ENCODE data around the gene PAPPA2. TPM values are rescaled to one million over a fixed set of nuclear protein-coding genes. Genes with fewer than 3 reads are reported as not detected.

Gene PAPPA2
- total and polyA plus RNA-seq, 12 donors, result 0.06 to 1.3 (median 0.29) TPM

DNA sequence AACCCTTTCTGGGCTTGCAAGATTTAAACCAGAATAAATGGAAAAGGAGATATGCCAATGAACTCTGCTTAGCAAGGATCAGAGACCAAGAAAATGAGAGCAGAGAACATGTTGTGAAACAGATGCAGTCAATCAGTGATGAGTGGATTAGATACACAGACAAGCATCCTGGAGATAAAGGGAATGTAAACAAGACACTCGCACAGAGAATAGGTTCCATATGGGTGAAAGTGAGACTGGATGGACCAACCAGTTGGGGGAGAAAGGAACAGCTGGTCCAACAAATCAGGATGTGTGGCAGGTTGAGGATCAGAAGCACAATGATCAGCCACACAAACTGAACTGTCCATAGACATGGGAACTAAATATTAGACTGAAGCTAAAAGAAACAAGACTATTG, 363.3 kb downstream of the PAPPA2 start:
- H3K36me3 ChIP-seq, result no peaks in the 10 kb centered on the region
- intact Hi-C loops (cut with DNase I), result no loop called here
- TF ChIP-seq, protein P1, sequence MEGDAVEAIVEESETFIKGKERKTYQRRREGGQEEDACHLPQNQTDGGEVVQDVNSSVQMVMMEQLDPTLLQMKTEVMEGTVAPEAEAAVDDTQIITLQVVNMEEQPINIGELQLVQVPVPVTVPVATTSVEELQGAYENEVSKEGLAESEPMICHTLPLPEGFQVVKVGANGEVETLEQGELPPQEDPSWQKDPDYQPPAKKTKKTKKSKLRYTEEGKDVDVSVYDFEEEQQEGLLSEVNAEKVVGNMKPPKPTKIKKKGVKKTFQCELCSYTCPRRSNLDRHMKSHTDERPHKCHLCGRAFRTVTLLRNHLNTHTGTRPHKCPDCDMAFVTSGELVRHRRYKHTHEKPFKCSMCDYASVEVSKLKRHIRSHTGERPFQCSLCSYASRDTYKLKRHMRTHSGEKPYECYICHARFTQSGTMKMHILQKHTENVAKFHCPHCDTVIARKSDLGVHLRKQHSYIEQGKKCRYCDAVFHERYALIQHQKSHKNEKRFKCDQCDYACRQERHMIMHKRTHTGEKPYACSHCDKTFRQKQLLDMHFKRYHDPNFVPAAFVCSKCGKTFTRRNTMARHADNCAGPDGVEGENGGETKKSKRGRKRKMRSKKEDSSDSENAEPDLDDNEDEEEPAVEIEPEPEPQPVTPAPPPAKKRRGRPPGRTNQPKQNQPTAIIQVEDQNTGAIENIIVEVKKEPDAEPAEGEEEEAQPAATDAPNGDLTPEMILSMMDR (IDR thresholded peaks at IDR 0.05), result no peak
- DNase-seq (no peak), ATAC-seq (no peak)
- H3K4me1 ChIP-seq, result no peaks in the 10 kb centered on the region
- H3K4me3 ChIP-seq, result no peak overlapping the region
- H3K27me3 ChIP-seq, result no peaks in the 10 kb centered on the region
- H3K27ac ChIP-seq, result no peak overlapping the region
- H3K9me3 ChIP-seq, result no peaks in the 10 kb centered on the region
- WGBS, 2 donors, result 49 to 56% methylated on average over 1 of the region's 1 CpG

DNA sequence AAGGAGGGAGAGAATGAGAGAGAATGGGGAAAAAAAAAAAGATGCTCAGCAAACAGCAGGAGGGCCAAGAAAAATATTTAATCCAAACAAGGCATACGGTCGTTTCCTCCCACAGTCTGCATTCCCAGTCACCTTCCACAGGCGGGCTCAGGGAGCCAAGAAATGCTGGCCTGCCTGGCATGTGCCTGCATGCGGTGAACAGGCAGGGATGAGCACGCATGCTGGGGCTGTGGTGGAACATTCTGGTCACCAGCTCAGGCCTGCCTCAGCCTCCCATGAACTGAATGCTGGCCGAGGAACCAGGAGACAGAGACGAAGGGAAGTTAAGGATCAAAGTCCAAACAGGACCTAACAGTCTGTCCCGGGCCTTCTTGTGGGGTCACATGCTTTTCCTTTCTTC, 366.3 kb downstream of the PAPPA2 start:
- Histone ChIP-seq H3K27ac (no peak overlapping the region), H3K36me3 (no peaks in the 10 kb centered on the region), H3K4me3 (no peak overlapping the region), H3K9me3 (no peaks in the 10 kb centered on the region), H3K4me1 (no peaks in the 10 kb centered on the region), H3K27me3 (no peaks in the 10 kb centered on the region)
- intact Hi-C loops (cut with DNase I), result no loop called here
- TF ChIP-seq, protein P1 (IDR thresholded peaks at IDR 0.05), result no peak
- DNase-seq (no peak), ATAC-seq (no peak)
- WGBS, 2 donors, result 61 to 64% methylated on average over 8 of the region's 8 CpGs

DNA sequence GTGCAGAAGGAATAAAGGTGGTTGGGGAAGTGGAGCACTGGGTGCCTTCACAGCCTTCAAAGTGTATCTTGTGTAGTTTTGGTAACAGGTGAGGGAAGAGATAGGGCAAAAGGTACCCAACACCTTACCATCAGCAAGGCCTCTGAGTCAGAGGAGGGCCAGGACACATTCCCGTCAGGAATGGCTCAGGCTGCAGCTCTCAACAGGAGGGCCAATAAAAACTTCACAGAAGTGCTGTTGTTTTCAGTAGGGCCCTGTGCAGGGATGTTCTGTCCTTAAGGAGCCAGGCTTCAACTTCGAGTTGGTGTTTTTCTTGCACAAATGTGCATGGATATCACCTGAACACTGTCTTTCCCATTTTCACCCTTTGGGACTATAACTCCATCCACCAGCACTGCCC, 368.2 kb downstream of the PAPPA2 start:
- no peaks in the 10 kb centered on the region for H3K36me3 ChIP-seq
- H3K27me3 ChIP-seq, result no peaks in the 10 kb centered on the region
- H3K4me1 ChIP-seq, result no peaks in the 10 kb centered on the region
- no peak for ATAC-seq
- WGBS, 2 donors, result 70 to 81% methylated on average over 2 of the region's 2 CpGs
- intact Hi-C loops (cut with DNase I), result loop anchor here in 1 of 10 donors (10.0 kb wide), 1 partner anchor 456 kb away; no protein-coding TSS in a partner anchor
- DNase-seq, result no peak
- no peak overlapping the region for H3K4me3 ChIP-seq
- TF ChIP-seq, protein P1 (IDR thresholded peaks at IDR 0.05), result no peak
- no peak overlapping the region for H3K27ac ChIP-seq
- H3K9me3 ChIP-seq, result no peaks in the 10 kb centered on the region

DNA sequence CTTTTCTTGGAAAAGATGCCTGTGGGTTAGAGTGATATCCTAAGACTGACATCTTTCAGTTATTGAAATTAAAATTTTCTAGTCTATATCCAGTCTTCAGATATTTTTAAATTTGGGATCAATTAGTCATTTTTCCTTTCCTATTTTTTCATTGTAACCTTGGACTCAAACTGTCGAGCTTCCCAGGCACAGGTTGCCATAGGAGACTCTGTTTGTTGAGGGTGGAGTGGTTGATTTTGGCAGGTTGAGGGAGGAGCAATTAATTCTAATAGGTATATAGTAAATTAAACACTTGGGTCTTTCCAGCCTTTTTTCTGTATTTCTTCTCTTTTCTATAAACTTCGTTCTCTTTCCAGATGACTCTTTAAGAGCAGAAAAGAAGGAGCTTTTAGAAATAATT, 374.7 kb downstream of the PAPPA2 start:
- no peak overlapping the region for H3K4me3 ChIP-seq
- H3K27ac ChIP-seq, result no peak overlapping the region
- H3K9me3 ChIP-seq, result no peaks in the 10 kb centered on the region
- no peak for DNase-seq
- ATAC-seq, result no peak
- intact Hi-C loops (cut with DNase I), result loop anchor here in 1 of 10 donors (10.0 kb wide), 1 partner anchor 463 kb away; no protein-coding TSS in a partner anchor
- peaks cover 0 to 10% (median 0%) of the 10 kb centered on the region in 9 donors for H3K4me1 ChIP-seq
- WGBS, 2 donors, result 56 to 59% methylated on average over 2 of the region's 2 CpGs
- no peaks in the 10 kb centered on the region for H3K36me3 ChIP-seq
- no peaks in the 10 kb centered on the region for H3K27me3 ChIP-seq
- TF ChIP-seq, protein P1 (IDR thresholded peaks at IDR 0.05), result no peak
